Chondrocyte (in vitro differentiated cells): ENCODE measurements around the gene PSD2. TPM values are rescaled to one million over a fixed set of nuclear protein-coding genes. Genes with fewer than 3 reads are reported as not detected.

Experiments
- DNase-seq: peaks from one replicate; pipeline ENCODE4 v3.0.0; 2021; ENCODE audit warnings: mixed read lengths, low spot score
- H3K27ac Mint-ChIP-seq: one replicate; pipeline ENCODE4 v1.8.0; 2021; ENCODE audit warnings: mild to moderate bottlenecking, moderate library complexity, mixed read lengths; ENCODE audit not compliant: unreplicated experiment
- H3K27me3 Mint-ChIP-seq: 2 replicates; pipeline ENCODE4 v1.8.0; 2021; ENCODE audit warnings: low read depth, mixed read lengths
- H3K36me3 Mint-ChIP-seq: 2 replicates; pipeline ENCODE4 v1.8.0; 2021; ENCODE audit warnings: low read depth, mixed read lengths
- H3K4me1 Mint-ChIP-seq: 2 replicates; pipeline ENCODE4 v1.8.0; 2021; ENCODE audit warnings: low read depth, mild to moderate bottlenecking, mixed read lengths
- H3K4me3 Mint-ChIP-seq: one replicate; pipeline ENCODE4 v1.8.0; 2021; ENCODE audit warnings: mild to moderate bottlenecking, moderate library complexity, mixed read lengths; ENCODE audit not compliant: unreplicated experiment
- H3K9me3 Mint-ChIP-seq: 2 replicates; pipeline ENCODE4 v1.8.0; 2021; ENCODE audit warnings: low read depth, mixed read lengths
- total RNA-seq: library from RNA; stranded (reverse); gene quantifications from 3 replicates; pipeline ENCODE4 v1.2.1, GENCODE V29; 2021
- TF ChIP-seq, protein P1 (sequence below): fragments of 200-600 bp; sonication (generic); IDR thresholded peaks from 2 replicates; pipeline ENCODE4 v1.5.0; 2021; ENCODE audit warnings: antibody characterized with exemption, mild to moderate bottlenecking, moderate library complexity

PSD2 gene
- total RNA-seq, 1 donor from 2014 or later, result 0.47 TPM

DNA sequence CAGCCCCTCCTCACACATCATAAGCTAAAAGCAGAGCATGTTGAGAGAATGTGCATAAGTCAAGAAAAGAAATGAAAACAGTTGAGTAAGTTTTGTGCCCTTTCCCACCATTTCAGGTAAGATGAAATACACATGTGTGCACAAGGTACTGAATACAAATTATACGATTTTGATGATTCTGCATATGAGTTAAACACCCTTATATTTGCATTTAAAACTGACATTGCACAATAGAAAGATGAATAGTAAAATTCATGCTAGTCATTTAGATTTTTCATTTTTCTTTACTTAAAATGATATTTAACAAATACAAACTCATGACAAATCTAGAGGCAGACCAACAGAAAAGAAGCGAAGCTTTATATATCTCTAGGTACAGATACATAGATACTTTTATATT is 24.9 kb upstream of the PSD2 start:
- H3K4me1 Mint-ChIP-seq, result peaks cover 13% of the 10 kb centered on the region
- peaks cover 3% of the 10 kb centered on the region for H3K27me3 Mint-ChIP-seq
- no peaks in the 10 kb centered on the region for H3K9me3 Mint-ChIP-seq
- no peak overlapping the region for H3K27ac Mint-ChIP-seq
- DNase-seq, result no peak
- TF ChIP-seq, protein P1, sequence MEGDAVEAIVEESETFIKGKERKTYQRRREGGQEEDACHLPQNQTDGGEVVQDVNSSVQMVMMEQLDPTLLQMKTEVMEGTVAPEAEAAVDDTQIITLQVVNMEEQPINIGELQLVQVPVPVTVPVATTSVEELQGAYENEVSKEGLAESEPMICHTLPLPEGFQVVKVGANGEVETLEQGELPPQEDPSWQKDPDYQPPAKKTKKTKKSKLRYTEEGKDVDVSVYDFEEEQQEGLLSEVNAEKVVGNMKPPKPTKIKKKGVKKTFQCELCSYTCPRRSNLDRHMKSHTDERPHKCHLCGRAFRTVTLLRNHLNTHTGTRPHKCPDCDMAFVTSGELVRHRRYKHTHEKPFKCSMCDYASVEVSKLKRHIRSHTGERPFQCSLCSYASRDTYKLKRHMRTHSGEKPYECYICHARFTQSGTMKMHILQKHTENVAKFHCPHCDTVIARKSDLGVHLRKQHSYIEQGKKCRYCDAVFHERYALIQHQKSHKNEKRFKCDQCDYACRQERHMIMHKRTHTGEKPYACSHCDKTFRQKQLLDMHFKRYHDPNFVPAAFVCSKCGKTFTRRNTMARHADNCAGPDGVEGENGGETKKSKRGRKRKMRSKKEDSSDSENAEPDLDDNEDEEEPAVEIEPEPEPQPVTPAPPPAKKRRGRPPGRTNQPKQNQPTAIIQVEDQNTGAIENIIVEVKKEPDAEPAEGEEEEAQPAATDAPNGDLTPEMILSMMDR, result no peak
- peaks cover 4% of the 10 kb centered on the region for H3K36me3 Mint-ChIP-seq
- H3K4me3 Mint-ChIP-seq, result no peak overlapping the region

DNA sequence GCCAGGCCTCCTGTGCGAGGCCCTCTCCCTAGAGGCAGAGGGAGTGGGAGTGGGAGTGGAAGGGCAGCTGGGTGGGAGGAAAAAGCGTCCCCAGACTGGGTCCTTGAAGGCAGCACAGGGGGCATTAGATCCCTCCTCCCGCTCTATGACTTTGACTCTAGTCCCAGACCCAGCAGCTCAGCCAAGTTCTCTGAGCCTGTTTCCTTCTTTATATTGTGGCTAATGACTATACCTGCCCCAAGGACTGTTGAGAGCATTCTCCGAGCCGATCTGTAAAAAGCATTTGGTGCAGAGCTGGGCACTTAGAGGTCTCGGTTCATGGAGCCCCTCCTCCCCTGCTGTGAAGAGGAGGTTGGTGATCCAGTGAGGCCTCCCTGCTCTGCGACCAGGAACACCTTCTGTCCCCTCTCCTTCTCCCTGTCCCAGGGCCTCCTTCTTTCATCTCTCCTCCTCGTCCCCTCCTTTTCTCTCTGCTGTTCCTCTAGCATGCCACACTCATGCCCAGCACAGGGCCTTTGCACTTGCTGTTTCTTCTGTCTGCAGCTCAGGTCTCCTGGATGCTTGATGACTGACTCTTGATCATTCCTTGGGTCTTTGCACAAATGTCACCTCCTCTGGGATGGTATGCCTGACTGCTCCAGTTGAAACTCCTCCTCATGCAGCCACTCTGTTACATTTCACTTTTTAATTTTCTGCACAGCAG is 23.4 kb upstream of the PSD2 start:
- Mint-ChIP-seq H3K4me1 (peaks cover 9% of the 10 kb centered on the region), H3K27ac (no peak overlapping the region), H3K4me3 (no peak overlapping the region), H3K9me3 (no peaks in the 10 kb centered on the region), H3K36me3 (peaks cover 4% of the 10 kb centered on the region), H3K27me3 (peaks cover 3% of the 10 kb centered on the region)
- no peak for DNase-seq
- TF ChIP-seq, protein P1, result no peak

- TF ChIP-seq, protein P1, result no peak
- peaks cover 4% of the 10 kb centered on the region for H3K36me3 Mint-ChIP-seq
- H3K27ac Mint-ChIP-seq, result no peak overlapping the region
- no peak for DNase-seq
- H3K27me3 Mint-ChIP-seq, result peaks cover 3% of the 10 kb centered on the region
- H3K9me3 Mint-ChIP-seq, result no peaks in the 10 kb centered on the region
- peaks cover 9% of the 10 kb centered on the region for H3K4me1 Mint-ChIP-seq
- no peak overlapping the region for H3K4me3 Mint-ChIP-seq
Observed at GRCh38 chr5:139772927-139773690, 22.5 kb upstream of the PSD2 start.

DNA sequence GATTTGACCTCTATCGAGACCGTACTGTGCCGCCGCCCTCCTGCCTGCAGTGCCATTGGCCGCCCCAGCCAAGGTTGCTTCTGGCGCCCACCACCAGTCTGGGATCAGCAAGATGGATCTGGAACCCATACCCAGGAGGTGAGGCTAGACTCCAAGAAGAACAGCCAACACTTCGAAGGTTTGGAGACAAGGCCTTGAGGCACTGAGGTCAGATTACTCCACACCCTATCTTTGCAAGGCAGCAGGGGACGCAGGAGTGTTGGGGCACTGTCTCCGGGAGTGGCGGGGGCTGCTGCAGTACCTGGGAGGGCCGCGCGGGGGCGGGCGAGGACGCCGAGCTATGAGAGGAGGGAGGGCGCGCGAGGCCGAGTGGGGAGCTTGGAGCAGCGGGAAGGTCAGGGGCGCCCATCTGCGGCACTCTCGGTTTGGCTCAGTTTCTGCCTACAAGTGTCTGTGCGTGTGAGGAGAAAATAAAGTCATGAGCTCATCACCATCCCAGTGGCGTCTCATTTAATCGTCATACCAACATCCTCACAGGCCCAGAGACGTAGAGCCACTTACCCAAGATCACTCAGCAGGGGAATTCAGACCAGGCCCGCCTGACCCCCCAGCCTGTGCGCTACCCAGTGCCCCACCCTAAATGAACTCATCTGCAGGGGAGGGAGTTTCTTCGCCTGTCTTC is 20.5 kb upstream of the PSD2 start:
- Mint-ChIP-seq H3K27me3 (peaks cover 3% of the 10 kb centered on the region), H3K4me1 (peaks cover 5% of the 10 kb centered on the region), H3K9me3 (no peaks in the 10 kb centered on the region), H3K4me3 (no peak overlapping the region), H3K36me3 (peaks cover 2% of the 10 kb centered on the region), H3K27ac (no peak overlapping the region)
- no peak for DNase-seq
- TF ChIP-seq, protein P1, result peak; percentile 88

GRCh38 chr5:139775872-139776271 is 19.7 kb upstream of the PSD2 start:
- Mint-ChIP-seq H3K27ac (no peak overlapping the region), H3K27me3 (peaks cover 3% of the 10 kb centered on the region), H3K4me3 (no peak overlapping the region), H3K9me3 (no peaks in the 10 kb centered on the region), H3K4me1 (peaks cover 5% of the 10 kb centered on the region), H3K36me3 (peaks cover 2% of the 10 kb centered on the region)
- DNase-seq, result no peak
- TF ChIP-seq, protein P1, result no peak
